RWPE1 (cell line): ENCODE results near the gene FRAS1.
"Not testable (repeated sequence)": the region's sequence is repeated elsewhere in the genome, so short reads cannot be mapped to it uniquely, and the experiment has no call there.

Source experiments
- CTCF ChIA-PET: fragments of 350-600 bp; sonication (Branson Sonifier 250); formaldehyde crosslinking; extraction: SDS; loops from one replicate; lab custom pipeline; 2021; lab: Yijun Ruan, JAX
- POLR2A ChIA-PET: fragments of 400-600 bp; formaldehyde crosslinking; extraction: SDS; loops from one replicate; lab custom pipeline; 2020; ENCODE audit warnings: antibody characterized with exemption; ENCODE audit not compliant: low non-redundant PET; lab: Yijun Ruan, JAX
- DNase-seq: peaks from one replicate; pipeline ENCODE4 v3.0.0; 2012; ENCODE audit warnings: low spot score
- H3K27ac ChIP-seq: fragments of 450-650 bp; 2 replicates; pipeline ENCODE4 v1.5.1; 2017
- CTCF ChIP-seq: fragments of 450-650 bp; conservative IDR thresholded peaks from 2 replicates; pipeline ENCODE4 v1.5.1; 2017; ENCODE audit warnings: low read depth, mild to moderate bottlenecking

Gene FRAS1

GRCh38 chr4:78121338-78121904 lies 64.3 kb downstream of the FRAS1 start:
- ChIA-PET CTCF (no interaction called here), POLR2A (no interaction called here)
- no peak for DNase-seq
- no peak for TF ChIP-seq CTCF
- no peak overlapping the region for H3K27ac ChIP-seq

- CTCF ChIA-PET, DNase-seq, H3K27ac ChIP-seq, POLR2A ChIA-PET: not testable (repeated sequence)
These were observed 68.8 kb downstream of the FRAS1 start for GRCh38 chr4:78125834-78126331.

- TF ChIP-seq CTCF = no peak
- no peak overlapping the region for H3K27ac ChIP-seq
- POLR2A ChIA-PET = interaction anchor here (0.5 kb wide), 1 partner anchor 153 kb away, joined by 4 read pairs; no protein-coding TSS in a partner anchor
- CTCF ChIA-PET = no interaction called here
- DNase-seq = no peak
These were observed 72.4 kb downstream of the FRAS1 start for GRCh38 chr4:78129383-78130108.

- DNase-seq = no peak
- CTCF ChIA-PET = no interaction called here
- H3K27ac ChIP-seq = no peak overlapping the region
- POLR2A ChIA-PET = no interaction called here
- no peak for TF ChIP-seq CTCF
These were observed 74.3 kb downstream of the FRAS1 start for GRCh38 chr4:78131403-78131802.

- no peak for TF ChIP-seq CTCF
- CTCF ChIA-PET = interaction anchor here (0.5 to 0.6 kb wide), 2 partner anchors 93 to 98 kb away, joined by 3 read pairs; no protein-coding TSS in a partner anchor
- no peak overlapping the region for H3K27ac ChIP-seq
- POLR2A ChIA-PET = no interaction called here
- DNase-seq = no peak
These were observed 79.3 kb downstream of the FRAS1 start for GRCh38 chr4:78136109-78137081.

GRCh38 chr4:78137532-78137931 lies 80.4 kb downstream of the FRAS1 start:
- no peak for DNase-seq
- POLR2A ChIA-PET = no interaction called here

More at GRCh38 chr4:78137532-78137931, 80.4 kb downstream of the FRAS1 start:
- no peak for TF ChIP-seq CTCF
- H3K27ac ChIP-seq = no peak overlapping the region
- CTCF ChIA-PET = interaction anchor here (0.5 kb wide), 1 partner anchor 96 kb away, joined by 3 read pairs; no protein-coding TSS in a partner anchor
